ENCODE results near the gene PELI2.

DNA sequence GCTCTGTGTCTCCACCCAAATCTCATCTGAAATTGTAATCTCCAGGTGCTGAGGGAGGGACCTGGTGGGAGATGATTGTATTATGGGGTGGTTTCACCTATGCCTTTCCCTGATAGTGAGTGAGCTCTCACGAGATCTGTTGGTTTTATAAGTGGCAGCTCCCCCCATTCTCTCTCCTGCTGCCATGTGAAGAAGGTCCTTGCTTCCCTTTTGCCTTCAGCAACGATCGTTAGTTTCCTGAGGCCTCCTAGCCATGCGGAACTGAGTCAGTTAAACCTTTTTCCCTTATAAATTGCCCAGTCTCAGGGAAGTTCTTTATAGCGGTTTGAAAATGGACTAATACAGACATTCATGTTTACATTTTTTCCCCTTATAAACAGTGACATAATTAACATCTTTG lies 36.1 kb downstream of the PELI2 start:
- TF ChIP-seq POLR2AphosphoS5 (IDR thresholded peaks at IDR 0.05; ENCODE audit: low read depth, low read length) = no peak
- no peak for TF ChIP-seq POLR2A (IDR thresholded peaks at IDR 0.05; ENCODE audit: borderline replicate concordance, extremely low read depth, insufficient read depth, insufficient read length)
- TF ChIP-seq, protein P1, sequence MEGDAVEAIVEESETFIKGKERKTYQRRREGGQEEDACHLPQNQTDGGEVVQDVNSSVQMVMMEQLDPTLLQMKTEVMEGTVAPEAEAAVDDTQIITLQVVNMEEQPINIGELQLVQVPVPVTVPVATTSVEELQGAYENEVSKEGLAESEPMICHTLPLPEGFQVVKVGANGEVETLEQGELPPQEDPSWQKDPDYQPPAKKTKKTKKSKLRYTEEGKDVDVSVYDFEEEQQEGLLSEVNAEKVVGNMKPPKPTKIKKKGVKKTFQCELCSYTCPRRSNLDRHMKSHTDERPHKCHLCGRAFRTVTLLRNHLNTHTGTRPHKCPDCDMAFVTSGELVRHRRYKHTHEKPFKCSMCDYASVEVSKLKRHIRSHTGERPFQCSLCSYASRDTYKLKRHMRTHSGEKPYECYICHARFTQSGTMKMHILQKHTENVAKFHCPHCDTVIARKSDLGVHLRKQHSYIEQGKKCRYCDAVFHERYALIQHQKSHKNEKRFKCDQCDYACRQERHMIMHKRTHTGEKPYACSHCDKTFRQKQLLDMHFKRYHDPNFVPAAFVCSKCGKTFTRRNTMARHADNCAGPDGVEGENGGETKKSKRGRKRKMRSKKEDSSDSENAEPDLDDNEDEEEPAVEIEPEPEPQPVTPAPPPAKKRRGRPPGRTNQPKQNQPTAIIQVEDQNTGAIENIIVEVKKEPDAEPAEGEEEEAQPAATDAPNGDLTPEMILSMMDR (IDR thresholded peaks at IDR 0.05 in 2 of 3, conservative IDR thresholded peaks at IDR 0.05 in 1 of 3; ENCODE audit: borderline replicate concordance in 1 of 3, insufficient read depth in 1 of 3, low read depth in 2 of 3, low read length in 2 of 3) = no peak
- no peak for TF ChIP-seq RAD21 (IDR thresholded peaks at IDR 0.05; ENCODE audit: low read depth)
